H7 (cell line): Measurements from ENCODE around the gene FNDC3A. TPM values are rescaled to one million over a fixed set of nuclear protein-coding genes. Genes with fewer than 3 reads are reported as not detected.

Experiments
- DNase-seq: peaks from one replicate; pipeline ENCODE4 v3.0.0; 2012
- H3K27me3 ChIP-seq: 2 replicates; pipeline ENCODE4 v1.6.0; 2011; ENCODE audit warnings: mild to moderate bottlenecking, low read length; ENCODE audit not compliant: control insufficient read depth, insufficient read depth
- H3K36me3 ChIP-seq: replicated peaks from 2 replicates; pipeline ENCODE4 v1.5.1; 2011; ENCODE audit warnings: low read length; ENCODE audit not compliant: control insufficient read depth, insufficient read depth
- H3K4me3 ChIP-seq: 2 replicates; pipeline ENCODE4 v1.5.1; 2011; ENCODE audit warnings: low read depth, mild to moderate bottlenecking, control low read depth, low read length, moderate library complexity; ENCODE audit not compliant: insufficient read depth
- total RNA-seq: library from RNA; depleted of rRNA; stranded (reverse); fragments of >200 nt; shearing (Covaris generic); gene quantifications from 2 replicates; pipeline ENCODE4 v1.2.3, GENCODE V29; 2014

Gene FNDC3A
- total RNA-seq, 1 experiment from 2014 or later = 22.8 TPM

DNA sequence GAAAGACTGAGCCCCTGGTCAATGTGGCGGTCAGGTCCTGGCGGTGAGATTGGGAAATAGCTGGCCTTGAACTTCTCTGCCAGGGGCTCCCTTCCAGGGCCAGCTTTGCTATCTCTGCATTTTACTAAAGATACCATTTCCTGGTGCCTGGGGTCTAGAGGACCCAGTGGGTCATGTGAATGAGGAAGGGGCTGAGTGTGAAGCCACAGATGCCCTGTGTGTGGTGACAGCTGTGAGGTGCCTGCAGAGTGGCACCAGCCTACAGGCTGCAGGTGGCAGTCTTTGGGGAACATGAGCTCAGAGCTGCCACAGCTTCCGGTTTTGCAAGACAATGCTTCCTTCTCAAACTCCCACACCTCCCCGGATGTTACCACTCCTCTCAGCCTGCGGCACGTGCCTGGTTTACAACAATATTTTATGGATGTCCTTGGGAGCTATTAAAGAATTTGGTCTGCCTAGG is 239.2 kb downstream of the FNDC3A start:
- no peak overlapping the region for H3K4me3 ChIP-seq
- DNase-seq = peak; percentile 49
- peaks cover 38% of the 10 kb centered on the region for H3K27me3 ChIP-seq
- no peaks in the 10 kb centered on the region for H3K36me3 ChIP-seq

DNA sequence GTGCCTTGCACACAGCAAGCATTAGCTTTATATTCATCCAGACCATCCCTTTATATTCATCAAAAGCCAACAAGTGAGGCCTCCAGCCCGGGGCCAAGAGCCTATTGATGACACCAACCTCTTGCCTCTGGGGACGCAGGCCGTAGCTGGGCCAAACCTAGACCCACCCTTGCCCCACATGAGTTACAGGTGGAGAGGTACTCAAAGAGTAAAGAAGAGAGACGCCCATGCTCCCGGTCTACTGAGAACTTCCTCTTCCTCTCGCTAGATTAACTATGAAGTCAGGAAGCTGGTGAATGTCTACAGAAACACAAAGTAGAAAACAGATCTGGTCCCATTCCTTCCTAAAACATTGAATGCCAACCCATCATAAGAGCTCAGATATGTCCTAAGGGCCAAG is 240.6 kb downstream of the FNDC3A start:
- H3K36me3 ChIP-seq = no peaks in the 10 kb centered on the region
- H3K27me3 ChIP-seq = peaks cover 52% of the 10 kb centered on the region
- no peak for DNase-seq
- no peak overlapping the region for H3K4me3 ChIP-seq

DNA sequence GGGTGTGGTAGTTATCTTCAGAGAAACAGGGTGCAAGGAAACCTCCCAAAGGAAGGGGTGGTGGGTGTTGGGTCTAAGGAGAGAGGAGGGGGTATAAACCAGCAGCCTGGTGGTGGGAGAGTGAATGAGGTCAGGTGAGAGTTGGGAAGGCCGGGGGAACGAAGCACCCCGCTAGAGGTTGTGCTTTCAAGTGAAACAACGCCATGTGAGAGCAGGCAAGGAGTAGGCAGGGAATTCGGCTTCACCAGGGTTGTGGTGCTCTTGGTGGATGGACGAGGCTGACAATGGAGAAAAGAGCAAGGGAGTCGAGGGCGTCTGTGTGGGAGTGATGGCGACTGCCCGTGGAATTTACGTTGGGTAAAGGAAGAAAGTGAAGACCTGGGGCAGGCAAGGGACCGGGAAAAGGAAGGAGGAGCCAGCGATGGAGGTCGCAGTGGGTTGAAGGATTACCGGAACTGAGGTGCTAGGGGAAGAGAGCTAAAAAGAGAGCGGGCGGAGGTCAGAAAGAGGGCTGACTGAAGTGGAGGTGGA is 242.3 kb downstream of the FNDC3A start:
- Histone ChIP-seq H3K36me3 (no peaks in the 10 kb centered on the region), H3K4me3 (peak overlapping the region; percentile 40), H3K27me3 (peaks cover 69% of the 10 kb centered on the region)
- DNase-seq = peak; percentile 32

DNA sequence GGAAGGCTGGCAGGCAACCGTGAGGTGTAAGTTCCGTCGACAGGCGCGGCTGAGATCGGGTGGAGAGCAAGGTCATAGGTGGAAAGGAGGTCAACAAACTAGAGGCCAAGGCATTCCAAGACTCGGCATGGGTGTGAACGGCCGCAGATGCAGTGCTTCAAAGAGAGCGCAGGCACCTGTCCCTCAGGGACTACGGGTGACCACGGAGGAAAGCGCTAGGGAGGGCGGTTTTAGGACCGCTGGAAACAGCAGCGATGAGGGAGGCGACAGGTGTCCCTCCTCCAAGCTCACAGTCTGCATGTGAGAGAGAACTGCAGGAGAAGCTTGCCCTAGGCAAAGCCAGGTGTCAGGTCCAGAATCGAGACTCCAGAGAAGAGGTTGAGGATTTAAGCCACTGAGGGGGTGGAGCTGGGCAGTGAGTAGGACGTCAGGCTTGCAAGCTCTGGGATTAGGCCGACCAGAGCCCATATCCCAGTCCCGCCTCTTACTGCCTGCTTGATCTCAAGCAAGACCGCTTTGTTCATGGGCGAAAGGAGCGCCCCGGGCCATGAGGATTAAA is 242.9 kb downstream of the FNDC3A start:
- peak; percentile 65 for DNase-seq
- Histone ChIP-seq H3K27me3 (peaks cover 72% of the 10 kb centered on the region), H3K4me3 (peak overlapping the region; percentile 40)

DNA sequence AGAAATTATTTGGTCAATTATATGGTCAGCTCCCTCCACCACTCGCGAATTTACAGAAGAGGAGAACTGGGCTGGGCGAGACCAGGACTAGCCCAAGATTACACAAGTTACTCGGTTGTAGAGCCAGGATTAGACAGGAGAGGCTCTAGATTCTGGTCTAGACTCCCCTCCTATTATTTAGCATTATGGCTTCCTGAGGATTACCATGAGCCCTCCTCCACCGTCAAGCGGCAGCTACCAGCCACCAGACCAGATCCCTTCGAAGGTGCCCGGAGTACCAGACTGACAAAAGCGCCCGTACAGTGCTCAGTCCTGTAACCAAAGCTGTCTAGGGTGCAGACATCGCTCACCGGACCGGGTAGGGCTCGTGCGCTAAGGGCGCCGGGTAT is 243.9 kb downstream of the FNDC3A start:
- peaks cover 76% of the 10 kb centered on the region for H3K27me3 ChIP-seq
- H3K36me3 ChIP-seq = no peaks in the 10 kb centered on the region
- peak overlapping the region; percentile 42 for H3K4me3 ChIP-seq
- DNase-seq = no peak

More for the DNA sequence above, 242.9 kb downstream of the FNDC3A start:
- H3K36me3 ChIP-seq = no peaks in the 10 kb centered on the region

GRCh38 chr13:49220036-49220855 is 244.5 kb downstream of the FNDC3A start, which contains the start of gene MLNR:
Gene MLNR (plus strand): TSS chr13:49220338. CDS start chr13:49220338, 0 bp downstream.
- Histone ChIP-seq H3K27me3 (peaks cover 76% of the 10 kb centered on the region), H3K36me3 (no peaks in the 10 kb centered on the region)

DNA sequence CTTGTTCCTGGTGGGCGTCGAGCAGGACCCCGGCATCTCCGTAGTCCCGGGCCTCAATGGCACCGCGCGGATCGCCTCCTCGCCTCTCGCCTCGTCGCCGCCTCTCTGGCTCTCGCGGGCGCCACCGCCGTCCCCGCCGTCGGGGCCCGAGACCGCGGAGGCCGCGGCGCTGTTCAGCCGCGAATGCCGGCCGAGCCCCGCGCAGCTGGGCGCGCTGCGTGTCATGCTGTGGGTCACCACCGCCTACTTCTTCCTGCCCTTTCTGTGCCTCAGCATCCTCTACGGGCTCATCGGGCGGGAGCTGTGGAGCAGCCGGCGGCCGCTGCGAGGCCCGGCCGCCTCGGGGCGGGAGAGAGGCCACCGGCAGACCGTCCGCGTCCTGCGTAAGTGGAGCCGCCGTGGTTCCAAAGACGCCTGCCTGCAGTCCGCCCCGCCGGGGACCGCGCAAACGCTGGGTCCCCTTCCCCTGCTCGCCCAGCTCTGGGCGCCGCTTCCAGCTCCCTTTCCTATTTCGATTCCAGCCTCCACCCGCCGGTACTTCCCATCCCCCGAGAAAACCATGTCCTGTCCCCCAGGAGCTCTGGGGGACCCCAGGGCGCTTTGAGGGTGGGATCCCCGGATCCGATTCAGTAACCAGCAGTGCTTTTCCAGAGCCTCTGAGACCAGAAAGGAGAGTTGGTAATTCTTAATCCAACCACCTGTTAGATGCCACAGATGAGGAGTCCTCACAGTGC is 245.3 kb downstream of the FNDC3A start:
- peak overlapping the region; percentile 42 for H3K4me3 ChIP-seq
- DNase-seq = peak; percentile 80
- peaks cover 75% of the 10 kb centered on the region for H3K27me3 ChIP-seq
- H3K36me3 ChIP-seq = no peaks in the 10 kb centered on the region

More at GRCh38 chr13:49220036-49220855, 244.5 kb downstream of the FNDC3A start, which contains the start of gene MLNR:
- DNase-seq = peak; percentile 91
- H3K4me3 ChIP-seq = peak within 1 kb of the TSS; percentile 42

- H3K4me3 ChIP-seq = no peak overlapping the region
- peaks cover 70% of the 10 kb centered on the region for H3K27me3 ChIP-seq
- H3K36me3 ChIP-seq = no peaks in the 10 kb centered on the region
- no peak for DNase-seq
Observed at GRCh38 chr13:49221590-49221965, 245.9 kb downstream of the FNDC3A start.

DNA sequence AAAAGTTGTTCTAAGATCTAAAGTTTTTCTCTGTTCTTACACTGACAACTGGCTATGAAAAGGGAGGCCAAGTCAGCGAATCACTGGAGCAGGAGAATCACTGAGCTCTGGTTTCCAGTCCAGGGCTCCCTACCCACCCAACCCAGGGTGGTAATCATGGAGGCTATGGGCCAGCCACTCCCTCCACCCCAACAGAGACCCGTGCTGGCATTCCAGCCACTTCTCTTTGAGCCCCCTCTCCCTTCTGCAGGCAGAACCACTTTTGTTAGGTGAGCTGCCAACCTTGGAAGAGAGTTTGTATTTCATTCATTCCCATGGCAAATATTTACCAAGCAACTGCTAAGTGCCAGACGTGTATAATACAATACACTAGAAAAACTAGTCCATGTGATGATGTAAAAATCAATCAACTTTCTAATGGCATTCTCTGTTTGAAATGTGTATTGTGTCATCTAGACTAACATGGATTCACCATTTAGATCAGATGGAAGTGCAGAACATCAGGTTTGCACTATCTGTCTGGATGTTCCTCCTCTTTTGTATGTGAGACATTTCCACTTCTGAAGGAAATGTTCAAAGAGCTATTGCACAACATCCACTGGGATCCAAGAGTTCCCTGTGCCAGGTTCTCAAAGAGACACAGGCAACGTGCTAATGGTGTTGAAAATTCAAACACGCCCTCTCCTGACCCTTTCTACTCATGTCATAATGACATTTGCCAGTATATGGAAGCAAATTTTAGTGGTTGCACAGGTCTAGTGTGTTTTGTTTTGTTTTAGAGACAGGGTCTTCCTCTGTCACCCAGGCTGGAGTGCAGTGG is 249.7 kb downstream of the FNDC3A start:
- Histone ChIP-seq H3K36me3 (no peaks in the 10 kb centered on the region), H3K27me3 (peaks cover 34% of the 10 kb centered on the region), H3K4me3 (no peak overlapping the region)
- DNase-seq = no peak

- DNase-seq = no peak
- Histone ChIP-seq H3K27me3 (peaks cover 22% of the 10 kb centered on the region), H3K36me3 (no peaks in the 10 kb centered on the region), H3K4me3 (no peak overlapping the region)
Observed at GRCh38 chr13:49226613-49227012, 250.9 kb downstream of the FNDC3A start.

GRCh38 chr13:49234741-49235140 is 259.0 kb downstream of the FNDC3A start:
- no peak overlapping the region for H3K4me3 ChIP-seq
- H3K36me3 ChIP-seq = no peaks in the 10 kb centered on the region
- no peak for DNase-seq
- H3K27me3 ChIP-seq = no peaks in the 10 kb centered on the region

- no peak overlapping the region for H3K4me3 ChIP-seq
- no peak for DNase-seq
- H3K27me3 ChIP-seq = no peaks in the 10 kb centered on the region
- no peaks in the 10 kb centered on the region for H3K36me3 ChIP-seq
Observed at GRCh38 chr13:49235856-49236431, 260.2 kb downstream of the FNDC3A start.

- no peak overlapping the region for H3K4me3 ChIP-seq
- no peaks in the 10 kb centered on the region for H3K27me3 ChIP-seq
- H3K36me3 ChIP-seq = no peaks in the 10 kb centered on the region
- DNase-seq = no peak
Observed at GRCh38 chr13:49238621-49239020, 262.9 kb downstream of the FNDC3A start.
